Tibial nerve (tissue), 4 donors: ENCODE results near the gene LFNG.

Experiments used
- CTCF ChIP-seq, 5 experiments: fragments of 200-600 bp in 3 of 5; fragments of 450-650 bp in 2 of 5; sonication (generic) in 3 of 5; IDR thresholded peaks; one replicate each; pipeline ENCODE4 v1.5.1; 2016 to 2019; ENCODE audit warnings: antibody characterized with exemption in 5 of 5, mild to moderate bottlenecking in 3 of 5, moderate library complexity in 2 of 5
- EP300 ChIP-seq, 2 donors: sonication (generic); formaldehyde crosslinking; IDR thresholded peaks; one replicate each; pipeline ENCODE4 v1.6.1; 2017; ENCODE audit warnings: antibody characterized with exemption in 2 of 2, mild to moderate bottlenecking in 1 of 2
- POLR2A ChIP-seq, 2 donors: fragments of 450-650 bp; IDR thresholded peaks; one replicate each; pipeline ENCODE4 v1.6.1; 2017; ENCODE audit warnings: antibody characterized with exemption in 2 of 2, mild to moderate bottlenecking in 2 of 2, moderate library complexity in 2 of 2

GRCh38 chr7:2503056-2503941 is 16.3 kb upstream of the LFNG start:
- TF ChIP-seq CTCF (IDR thresholded peaks at IDR 0.05) (no peak), EP300 (IDR thresholded peaks at IDR 0.05) (no peak), POLR2A (IDR thresholded peaks at IDR 0.05) (no peak)
